CD4-positive, CD25-positive, alpha-beta regulatory T cell (primary cell): ENCODE data around the gene CHD9. TPM values are rescaled to one million over a fixed set of nuclear protein-coding genes. Genes with fewer than 3 reads are reported as not detected.

Experiments used
- ATAC-seq, 2 donors: fragments of 150-1000 bp; cut with Tn5 transposase; one replicate each; pipeline ENCODE4 v1.10.0; 2021; ENCODE audit warnings: low read depth in 2 of 2, moderate number of reproducible peaks in 2 of 2, moderate library complexity in 1 of 2
- DNase-seq, 3 donors: peaks; one replicate each; pipeline versions ENCODE4 v3.0.0 to v3.0.0-alpha.2; 2012 to 2022; ENCODE audit warnings: mixed read lengths in 1 of 3
- H3K27ac ChIP-seq: one replicate; pipeline ENCODE4 v1.7.0; 2013; ENCODE audit warnings: mild to moderate bottlenecking, low read length; ENCODE audit not compliant: insufficient read depth, poor library complexity, severe bottlenecking
- H3K27me3 ChIP-seq: one replicate; pipeline ENCODE4 v1.7.0; 2013; ENCODE audit warnings: low read length; ENCODE audit not compliant: control insufficient read depth, insufficient read depth
- H3K36me3 ChIP-seq: one replicate; pipeline ENCODE4 v1.7.0; 2013; ENCODE audit warnings: mild to moderate bottlenecking, low read length, moderate library complexity; ENCODE audit not compliant: control insufficient read depth, insufficient read depth
- H3K4me1 ChIP-seq: 2 replicates; pipeline ENCODE4 v1.7.0; 2013; ENCODE audit warnings: mild to moderate bottlenecking, low read length; ENCODE audit not compliant: insufficient read depth, control insufficient read depth, poor library complexity, severe bottlenecking
- H3K4me3 ChIP-seq: one replicate; pipeline ENCODE4 v1.7.0; 2013; ENCODE audit warnings: low read depth, mild to moderate bottlenecking, low read length, moderate library complexity
- H3K9me3 ChIP-seq, 2 experiments: 1 replicate in 1 of 2; 2 replicates in 1 of 2; pipeline ENCODE4 v1.7.0; 2013; ENCODE audit warnings: low read length in 2 of 2, mild to moderate bottlenecking in 1 of 2, moderate library complexity in 1 of 2; ENCODE audit not compliant: control insufficient read depth in 2 of 2
- H3K27ac Mint-ChIP-seq, 3 donors: one replicate each; pipeline ENCODE4 v1.8.0; 2020 to 2022; ENCODE audit warnings: mild to moderate bottlenecking in 3 of 3, mixed read lengths in 3 of 3, moderate library complexity in 2 of 3
- H3K27me3 Mint-ChIP-seq: one replicate; pipeline ENCODE4 v1.8.0; 2022; ENCODE audit warnings: mild to moderate bottlenecking, mixed read lengths
- H3K36me3 Mint-ChIP-seq: one replicate; pipeline ENCODE4 v1.8.0; 2020; ENCODE audit warnings: mixed read lengths
- H3K4me1 Mint-ChIP-seq, 4 donors: one replicate each; pipeline ENCODE4 v1.8.0; 2020 to 2022; ENCODE audit warnings: mixed read lengths in 4 of 4, mild to moderate bottlenecking in 1 of 4
- H3K4me3 Mint-ChIP-seq, 4 donors: one replicate each; pipeline ENCODE4 v1.8.0; 2020 to 2022; ENCODE audit warnings: mild to moderate bottlenecking in 4 of 4, mixed read lengths in 4 of 4, moderate library complexity in 3 of 4
- H3K9me3 Mint-ChIP-seq, 7 donors: one replicate each; pipeline ENCODE4 v1.8.0; 2020 to 2022; ENCODE audit warnings: mixed read lengths in 7 of 7, mild to moderate bottlenecking in 3 of 7, moderate library complexity in 2 of 7
- polyA plus RNA-seq, 4 donors: library from polyadenylated mRNA; unstranded; fragments of 300-500 nt; fragmentation: Illumina TruSeq; gene quantifications; one replicate each; pipeline ENCODE4 v1.2.3, GENCODE V29; 2021
- total RNA-seq: library from RNA; stranded (reverse); gene quantifications from one replicate; pipeline ENCODE4 v1.2.3, GENCODE V29; 2022

Gene CHD9
- total and polyA plus RNA-seq, 5 donors from 2014 or later: 17.6 to 32.7 (median 23.2) TPM

DNA sequence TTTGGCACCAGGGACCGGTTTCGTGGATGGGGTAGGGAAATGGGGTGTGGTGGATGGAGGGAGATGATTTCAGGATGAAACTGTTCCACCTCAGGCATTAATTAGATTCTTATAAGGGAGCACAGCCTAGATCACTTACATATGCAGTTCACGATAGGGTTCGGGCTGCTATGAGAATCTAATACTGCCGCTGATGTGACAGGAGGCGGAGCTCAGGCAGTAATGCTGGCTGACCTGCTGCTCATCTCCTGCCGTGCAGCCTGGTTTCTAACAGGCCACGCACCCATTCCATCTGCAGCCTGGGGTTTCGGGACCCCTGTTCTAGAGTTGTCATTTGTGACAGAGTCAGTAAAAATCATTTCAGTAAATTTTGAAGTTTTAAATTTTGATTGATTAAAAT lies 99.7 kb downstream of the CHD9 start:
- Mint-ChIP-seq H3K36me3 (peaks cover 17% of the 10 kb centered on the region), H3K9me3 (peaks cover 0 to 2% (median 0%) of the 10 kb centered on the region in 7 donors), H3K4me3 (no peak overlapping the region), H3K27ac (peak overlapping the region in 2 of 3 donors; percentile 5 to 13), H3K4me1 (peaks cover 0 to 12% (median 7%) of the 10 kb centered on the region in 4 donors), H3K27me3 (no peaks in the 10 kb centered on the region)
- H3K27me3 ChIP-seq: no peaks in the 10 kb centered on the region
- H3K4me3 ChIP-seq: no peak overlapping the region
- DNase-seq (no peak), ATAC-seq (no peak)
- no peaks in the 10 kb centered on the region for H3K4me1 ChIP-seq
- H3K36me3 ChIP-seq: peaks cover 12% of the 10 kb centered on the region
- H3K9me3 ChIP-seq: peaks cover 6 to 8% of the 10 kb centered on the region in 2 experiments
- H3K27ac ChIP-seq: no peak overlapping the region

- Histone ChIP-seq H3K36me3 (peaks cover 12% of the 10 kb centered on the region), H3K4me3 (no peak overlapping the region), H3K27ac (no peak overlapping the region), H3K4me1 (no peaks in the 10 kb centered on the region), H3K27me3 (no peaks in the 10 kb centered on the region), H3K9me3 (no peaks in the 10 kb centered on the region)
- no peak for DNase-seq
- H3K4me1 Mint-ChIP-seq: peaks cover 0 to 19% (median 11%) of the 10 kb centered on the region in 4 donors
- H3K27me3 Mint-ChIP-seq: no peaks in the 10 kb centered on the region
- no peaks in the 10 kb centered on the region for H3K9me3 Mint-ChIP-seq
- peaks cover 17% of the 10 kb centered on the region for H3K36me3 Mint-ChIP-seq
- H3K4me3 Mint-ChIP-seq: no peak overlapping the region
- H3K27ac Mint-ChIP-seq: no peak overlapping the region
- no peak for ATAC-seq
These were observed 101.7 kb downstream of the CHD9 start for GRCh38 chr16:53156516-53156915.

DNA sequence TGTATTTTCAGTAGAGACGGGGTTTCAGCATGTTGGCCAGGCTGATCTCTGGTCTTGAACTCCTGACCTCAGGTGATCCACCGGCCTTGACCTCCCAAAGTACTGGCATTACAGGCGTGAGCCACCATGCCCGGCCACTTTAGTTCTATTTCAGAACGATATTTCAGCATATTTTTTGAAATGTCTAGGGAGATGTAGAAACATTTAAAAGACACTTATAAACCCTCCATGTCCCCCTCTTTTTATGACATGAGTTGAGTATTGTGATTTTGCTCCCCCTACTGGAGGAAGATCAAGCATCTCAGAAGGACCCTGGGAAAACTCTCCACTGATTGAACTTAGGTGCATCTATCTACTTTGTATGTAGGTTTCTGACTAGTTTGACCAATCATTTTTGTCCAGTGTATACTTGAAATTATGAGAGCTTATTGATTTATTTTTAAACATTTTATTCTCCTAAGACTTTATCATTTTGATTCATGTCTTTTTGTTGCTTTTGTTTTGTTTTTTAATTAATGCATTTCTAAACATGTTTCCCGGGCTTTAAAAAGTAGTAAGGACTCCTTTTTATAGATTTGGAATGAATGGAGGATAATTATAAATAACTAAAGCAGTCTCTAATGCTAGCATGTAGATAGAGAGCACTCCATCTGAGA lies 105.1 kb downstream of the CHD9 start:
- no peaks in the 10 kb centered on the region for H3K9me3 ChIP-seq
- no peak overlapping the region for H3K27ac Mint-ChIP-seq
- no peaks in the 10 kb centered on the region for H3K4me1 ChIP-seq
- H3K4me3 Mint-ChIP-seq: no peak overlapping the region
- no peak overlapping the region for H3K27ac ChIP-seq
- H3K9me3 Mint-ChIP-seq: no peaks in the 10 kb centered on the region
- H3K36me3 ChIP-seq: peaks cover 12% of the 10 kb centered on the region
- H3K36me3 Mint-ChIP-seq: peaks cover 17% of the 10 kb centered on the region
- DNase-seq (peak in 2 of 3 donors; percentile 36 to 74), ATAC-seq (peak in 1 of 2 donors; percentile 53)
- peaks cover 2 to 21% (median 8%) of the 10 kb centered on the region in 4 donors for H3K4me1 Mint-ChIP-seq
- no peak overlapping the region for H3K4me3 ChIP-seq
- H3K27me3 ChIP-seq: no peaks in the 10 kb centered on the region
- no peaks in the 10 kb centered on the region for H3K27me3 Mint-ChIP-seq

DNA sequence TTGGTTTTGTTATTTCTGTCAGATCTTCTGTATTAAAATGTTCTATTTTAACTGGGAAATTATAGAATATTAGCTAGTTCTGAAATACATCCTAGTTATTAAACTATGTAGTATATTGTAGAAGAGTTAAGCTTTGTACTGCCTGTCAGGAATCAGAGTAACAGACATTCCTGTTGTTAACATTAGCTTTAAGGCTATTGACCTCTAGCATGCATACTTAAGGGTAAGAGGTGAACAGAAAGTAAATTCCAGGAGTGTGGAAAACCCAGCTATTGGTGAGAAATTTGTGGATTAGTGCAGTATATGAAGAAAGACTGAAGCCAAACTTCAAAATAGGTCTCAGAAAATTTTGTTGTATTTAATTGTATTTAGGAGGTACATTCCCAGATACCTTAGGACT lies 111.3 kb downstream of the CHD9 start:
- H3K27ac ChIP-seq: no peak overlapping the region
- Mint-ChIP-seq H3K27me3 (no peaks in the 10 kb centered on the region), H3K36me3 (no peaks in the 10 kb centered on the region), H3K4me1 (peaks cover 15 to 23% (median 22%) of the 10 kb centered on the region in 4 donors), H3K4me3 (no peak overlapping the region), H3K27ac (no peak overlapping the region), H3K9me3 (no peaks in the 10 kb centered on the region)
- ATAC-seq (no peak), DNase-seq (no peak)
- H3K4me1 ChIP-seq: no peaks in the 10 kb centered on the region
- no peaks in the 10 kb centered on the region for H3K27me3 ChIP-seq
- no peaks in the 10 kb centered on the region for H3K36me3 ChIP-seq
- H3K9me3 ChIP-seq: no peaks in the 10 kb centered on the region
- H3K4me3 ChIP-seq: no peak overlapping the region

DNA sequence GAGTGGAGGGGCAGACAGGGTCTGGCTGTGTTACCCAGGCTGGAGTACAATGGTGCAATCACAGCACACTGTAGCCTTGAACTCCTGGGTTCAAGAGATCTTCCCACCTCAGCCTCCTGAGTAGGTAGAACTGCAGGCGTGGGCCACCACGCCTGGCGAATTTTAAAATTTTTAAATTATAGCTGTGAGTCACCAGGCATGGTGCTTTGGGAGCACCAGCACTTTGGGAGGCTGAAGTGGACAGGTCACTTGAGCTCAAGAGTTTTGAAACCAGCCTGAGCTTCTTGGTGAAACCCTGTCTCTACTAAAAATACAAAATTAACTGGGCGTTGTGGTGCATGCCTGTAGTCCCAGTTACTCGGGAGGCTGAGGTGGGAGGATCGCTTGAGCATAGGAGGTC lies 114.0 kb downstream of the CHD9 start:
- Mint-ChIP-seq H3K36me3 (no peaks in the 10 kb centered on the region), H3K27ac (no peak overlapping the region), H3K27me3 (no peaks in the 10 kb centered on the region), H3K9me3 (no peaks in the 10 kb centered on the region), H3K4me3 (no peak overlapping the region), H3K4me1 (peaks cover 20 to 31% (median 26%) of the 10 kb centered on the region in 4 donors)
- no peaks in the 10 kb centered on the region for H3K36me3 ChIP-seq
- no peaks in the 10 kb centered on the region for H3K27me3 ChIP-seq
- H3K4me3 ChIP-seq: no peak overlapping the region
- ATAC-seq: no peak
- no peaks in the 10 kb centered on the region for H3K4me1 ChIP-seq
- H3K27ac ChIP-seq: no peak overlapping the region
- DNase-seq: no peak
- no peaks in the 10 kb centered on the region for H3K9me3 ChIP-seq

DNA sequence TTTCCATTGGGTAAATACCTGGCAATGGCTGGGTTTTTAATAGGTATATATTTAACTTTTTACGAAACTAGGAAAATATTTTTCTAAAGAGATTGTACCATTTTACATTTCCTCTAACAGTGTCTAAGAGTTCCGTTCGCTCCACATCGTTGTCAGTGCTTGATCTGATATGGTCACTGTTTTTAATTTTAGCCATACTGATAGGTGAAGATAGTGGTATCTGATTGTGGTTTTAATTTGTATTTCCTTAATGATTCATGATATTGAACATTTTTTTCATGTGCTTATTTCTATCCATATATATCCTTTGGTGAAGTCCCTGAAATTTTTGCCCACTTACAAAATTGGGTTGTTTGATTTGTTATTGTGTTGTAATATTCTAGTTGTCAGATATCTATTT lies 117.7 kb downstream of the CHD9 start:
- H3K27ac Mint-ChIP-seq: no peak overlapping the region
- H3K27me3 Mint-ChIP-seq: no peaks in the 10 kb centered on the region
- Histone ChIP-seq H3K4me3 (no peak overlapping the region), H3K27me3 (no peaks in the 10 kb centered on the region), H3K4me1 (no peaks in the 10 kb centered on the region), H3K36me3 (no peaks in the 10 kb centered on the region), H3K9me3 (no peaks in the 10 kb centered on the region), H3K27ac (no peak overlapping the region)
- peaks cover 13 to 26% (median 22%) of the 10 kb centered on the region in 4 donors for H3K4me1 Mint-ChIP-seq
- no peaks in the 10 kb centered on the region for H3K9me3 Mint-ChIP-seq
- ATAC-seq (no peak), DNase-seq (no peak)
- H3K4me3 Mint-ChIP-seq: no peak overlapping the region
- peaks cover 5% of the 10 kb centered on the region for H3K36me3 Mint-ChIP-seq

DNA sequence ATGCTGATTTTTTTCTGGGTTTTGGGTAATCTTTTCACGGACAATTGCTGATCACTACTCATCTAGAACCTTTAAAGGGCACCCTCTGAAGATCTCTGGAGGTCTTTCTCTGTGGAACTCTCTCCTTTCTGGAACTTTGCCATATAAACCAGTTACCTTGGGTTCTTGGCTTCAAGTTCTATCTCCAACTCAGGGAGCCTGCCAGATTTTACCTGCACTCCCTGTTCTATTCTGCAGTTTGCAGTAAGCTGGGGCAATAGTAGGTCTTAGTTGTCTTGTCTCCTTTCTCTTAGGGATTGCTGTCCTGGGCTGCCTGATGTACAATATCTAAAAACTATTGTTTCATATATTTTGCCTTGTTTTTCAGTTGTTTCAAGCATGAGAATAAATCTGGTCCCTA lies 120.3 kb downstream of the CHD9 start:
- peaks cover 8% of the 10 kb centered on the region for H3K36me3 Mint-ChIP-seq
- no peak overlapping the region for H3K4me3 Mint-ChIP-seq
- DNase-seq (no peak), ATAC-seq (no peak)
- Histone ChIP-seq H3K36me3 (no peaks in the 10 kb centered on the region), H3K27me3 (no peaks in the 10 kb centered on the region), H3K27ac (no peak overlapping the region), H3K4me1 (no peaks in the 10 kb centered on the region), H3K9me3 (no peaks in the 10 kb centered on the region), H3K4me3 (no peak overlapping the region)
- no peaks in the 10 kb centered on the region for H3K9me3 Mint-ChIP-seq
- no peaks in the 10 kb centered on the region for H3K27me3 Mint-ChIP-seq
- H3K4me1 Mint-ChIP-seq: peaks cover 8 to 28% (median 20%) of the 10 kb centered on the region in 4 donors
- no peak overlapping the region for H3K27ac Mint-ChIP-seq

- H3K4me3 ChIP-seq: no peak overlapping the region
- H3K27ac Mint-ChIP-seq: no peak overlapping the region
- no peak overlapping the region for H3K4me3 Mint-ChIP-seq
- no peak overlapping the region for H3K27ac ChIP-seq
- no peaks in the 10 kb centered on the region for H3K9me3 Mint-ChIP-seq
- H3K9me3 ChIP-seq: no peaks in the 10 kb centered on the region
- H3K36me3 ChIP-seq: no peaks in the 10 kb centered on the region
- no peak for DNase-seq
- H3K4me1 ChIP-seq: no peaks in the 10 kb centered on the region
- H3K36me3 Mint-ChIP-seq: peaks cover 8% of the 10 kb centered on the region
- H3K27me3 Mint-ChIP-seq: no peaks in the 10 kb centered on the region
- peaks cover 8 to 23% (median 14%) of the 10 kb centered on the region in 4 donors for H3K4me1 Mint-ChIP-seq
- no peak for ATAC-seq
- no peaks in the 10 kb centered on the region for H3K27me3 ChIP-seq
These were observed 121.6 kb downstream of the CHD9 start for GRCh38 chr16:53176434-53176833.
